HG02610 (cell line): ENCODE data around the gene ABCB8.
"Not testable (repeated sequence)": the region's sequence is repeated elsewhere in the genome, so short reads cannot be mapped to it uniquely, and the experiment has no call there.

Experiments
- ATAC-seq: cut with Tn5 transposase; IDR thresholded peaks from one replicate; pipeline ENCODE4 v1.9.1; 2021; ENCODE audit warnings: mild to moderate bottlenecking, moderate library complexity; ENCODE audit not compliant: unreplicated experiment

ABCB8 gene

DNA sequence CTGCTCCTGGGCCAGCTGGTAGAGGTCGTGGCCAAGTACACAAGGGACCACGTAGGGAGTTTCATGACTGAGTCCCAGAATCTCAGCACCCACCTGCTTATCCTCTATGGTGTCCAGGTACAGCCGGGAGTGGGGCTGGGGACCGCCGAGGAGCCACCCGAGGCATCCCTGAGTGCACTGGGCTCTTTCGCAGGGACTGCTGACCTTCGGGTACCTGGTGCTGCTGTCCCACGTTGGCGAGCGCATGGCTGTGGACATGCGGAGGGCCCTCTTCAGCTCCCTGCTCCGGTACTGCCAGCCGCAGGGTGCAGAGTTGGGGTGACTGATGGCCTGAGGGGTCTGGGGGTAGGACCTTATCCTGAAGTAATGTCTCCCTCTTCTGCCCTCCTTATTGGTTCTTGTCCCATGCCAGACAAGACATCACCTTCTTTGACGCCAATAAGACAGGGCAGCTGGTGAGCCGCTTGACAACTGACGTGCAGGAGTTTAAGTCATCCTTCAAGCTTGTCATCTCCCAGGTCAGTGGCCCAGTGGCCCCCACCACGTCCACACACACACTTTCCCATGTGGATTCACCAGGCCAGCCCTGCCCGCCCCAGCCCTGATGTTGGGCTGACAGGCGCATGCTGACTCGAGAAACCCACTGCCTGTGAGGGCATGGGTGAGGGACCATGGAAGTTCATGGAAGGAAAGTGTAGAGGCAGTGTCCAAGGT is 6.2 kb downstream of the ABCB8 start:
- no peak for ATAC-seq

- no peak for ATAC-seq
Measured at GRCh38 chr7:151035026-151035717, 6.9 kb downstream of the ABCB8 start.

DNA sequence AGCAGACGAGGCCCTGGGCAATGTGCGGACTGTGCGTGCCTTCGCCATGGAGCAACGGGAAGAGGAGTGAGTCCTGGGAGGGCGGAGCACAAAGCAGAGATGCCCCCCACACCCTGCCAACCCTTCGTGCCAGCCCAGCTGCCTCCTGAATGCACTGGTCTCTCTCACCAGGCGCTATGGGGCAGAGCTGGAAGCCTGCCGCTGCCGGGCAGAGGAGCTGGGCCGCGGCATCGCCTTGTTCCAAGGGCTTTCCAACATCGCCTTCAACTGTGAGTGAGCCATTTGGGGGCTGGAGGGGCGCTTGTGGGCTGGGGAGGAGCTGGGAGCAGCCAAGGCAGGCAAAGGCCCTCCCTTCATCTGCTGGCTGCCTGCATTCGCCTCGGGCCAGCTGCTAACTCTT is 7.7 kb downstream of the ABCB8 start:
- ATAC-seq, result no peak

DNA sequence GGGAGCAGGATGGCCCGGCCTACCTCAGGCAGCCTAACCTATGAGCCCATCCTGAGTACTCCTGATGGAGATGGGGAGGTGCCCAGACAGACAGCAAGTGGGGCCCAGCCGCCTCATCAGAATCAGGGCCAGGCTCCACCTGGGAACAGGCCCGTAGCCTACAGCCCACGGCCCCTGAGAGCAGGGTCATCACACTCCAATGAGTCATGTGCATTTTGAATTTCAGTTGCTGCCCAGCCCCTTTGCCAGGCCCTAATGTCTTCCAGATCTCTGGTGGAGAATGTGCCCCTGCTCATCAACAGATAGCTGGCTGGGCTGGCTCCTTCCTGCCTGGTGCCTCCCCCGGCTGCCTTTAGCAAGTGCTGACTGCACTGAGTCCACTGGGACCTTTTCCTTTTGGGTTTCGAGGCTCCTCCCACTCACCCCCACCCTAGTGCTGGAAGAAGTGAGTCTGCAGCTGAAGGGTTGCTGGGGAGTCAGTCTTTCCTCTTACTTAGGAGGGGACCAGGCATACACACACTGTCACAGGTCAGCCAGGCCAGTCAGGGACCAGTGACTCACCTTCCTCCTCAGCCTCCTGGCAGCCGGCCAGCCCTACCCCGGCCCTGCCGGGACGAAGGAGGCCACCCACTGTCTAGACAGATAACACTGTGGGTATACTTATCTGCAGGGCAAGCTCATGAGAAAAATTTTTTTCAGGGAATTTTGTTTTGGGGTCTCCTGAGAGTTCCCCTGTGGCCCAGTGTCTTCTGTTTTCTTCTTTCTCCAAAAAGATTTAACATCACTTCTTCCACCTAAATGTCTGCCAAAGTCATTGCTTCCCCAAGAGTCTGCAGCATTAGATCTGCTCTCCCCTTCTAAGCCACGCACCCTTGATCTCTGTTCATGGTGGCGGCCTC is 10.9 kb downstream of the ABCB8 start:
- ATAC-seq, result no peak

DNA sequence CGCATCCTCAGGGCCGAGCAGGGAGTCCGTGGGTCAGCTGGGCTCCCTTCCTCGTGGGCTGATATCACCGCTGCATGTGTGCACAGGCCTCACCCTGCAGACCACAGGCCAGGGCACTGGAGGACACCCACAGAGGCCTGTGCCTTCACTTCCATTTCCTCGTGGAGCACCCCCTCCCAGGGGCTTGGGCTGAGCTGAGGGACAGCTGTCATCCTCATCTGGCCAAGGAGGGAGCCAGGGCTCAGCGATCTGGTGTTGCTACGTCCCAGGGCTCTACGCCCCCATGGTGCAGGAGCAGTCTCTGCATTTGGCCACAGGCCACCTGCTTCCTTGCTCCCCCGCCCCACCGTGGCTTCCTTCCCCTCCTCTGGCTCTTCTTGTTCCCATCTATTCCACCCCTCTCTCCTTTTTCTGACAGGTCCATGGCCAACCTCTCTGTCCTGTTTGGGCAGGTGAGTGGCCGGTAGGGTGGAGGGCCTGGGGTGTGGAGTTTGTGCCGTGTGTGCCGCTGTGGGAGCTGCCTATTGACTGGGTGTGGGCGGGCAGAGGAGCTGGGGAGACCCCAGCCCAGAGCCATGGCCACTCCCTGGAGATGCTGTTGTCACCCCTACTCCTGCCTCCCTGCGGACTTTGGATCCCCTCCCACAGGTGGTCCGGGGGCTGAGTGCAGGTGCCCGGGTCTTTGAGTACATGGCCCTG is 11.7 kb downstream of the ABCB8 start:
- ATAC-seq, result no peak

- no peak for ATAC-seq
Measured at GRCh38 chr7:151040616-151041375, 12.5 kb downstream of the ABCB8 start.

- not testable (repeated sequence) for ATAC-seq
Measured at GRCh38 chr7:151043449-151043848, 15.2 kb downstream of the ABCB8 start.

- no peak for ATAC-seq
Measured at GRCh38 chr7:151043959-151044358, 15.7 kb downstream of the ABCB8 start.

DNA sequence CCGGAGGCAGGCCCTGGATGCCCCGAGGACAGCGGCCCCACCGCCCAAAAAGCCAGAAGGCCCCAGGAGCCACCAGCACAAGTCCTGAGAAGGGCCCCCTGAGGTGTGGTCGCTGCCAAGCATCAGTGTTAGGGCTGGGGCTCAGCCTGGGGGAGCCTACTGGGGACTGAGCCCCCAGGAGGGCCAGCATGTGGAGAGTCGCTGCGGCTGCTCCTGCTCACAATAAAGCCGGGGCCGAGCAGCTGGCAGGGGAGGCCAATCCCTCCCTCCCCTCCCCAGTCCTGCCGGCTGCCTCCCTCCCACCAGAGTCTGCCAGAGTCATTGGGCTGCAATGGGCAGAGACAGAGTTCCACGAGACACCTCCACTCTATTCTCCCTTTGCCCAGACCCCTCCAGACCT is 17.0 kb downstream of the ABCB8 start:
- ATAC-seq, result no peak

DNA sequence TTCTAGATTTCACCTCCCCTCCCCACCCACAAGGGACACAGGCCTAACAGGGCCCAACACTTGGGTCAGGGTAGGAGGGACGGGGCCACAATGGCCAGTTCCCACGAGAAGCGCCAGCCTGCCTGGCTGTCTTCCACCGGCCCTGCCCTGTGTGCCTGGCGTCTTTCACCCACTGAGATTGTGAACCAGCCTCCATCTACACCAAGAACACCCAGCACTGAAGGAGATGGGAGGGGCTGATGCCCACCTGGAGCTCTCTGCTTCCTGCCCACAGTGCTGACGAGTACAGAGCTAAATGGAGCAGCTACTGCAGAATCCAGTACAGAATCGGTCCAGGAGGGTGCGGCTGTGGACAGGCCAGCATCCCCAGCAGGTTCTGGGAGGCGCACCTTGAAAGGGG is 17.7 kb downstream of the ABCB8 start:
- no peak for ATAC-seq

DNA sequence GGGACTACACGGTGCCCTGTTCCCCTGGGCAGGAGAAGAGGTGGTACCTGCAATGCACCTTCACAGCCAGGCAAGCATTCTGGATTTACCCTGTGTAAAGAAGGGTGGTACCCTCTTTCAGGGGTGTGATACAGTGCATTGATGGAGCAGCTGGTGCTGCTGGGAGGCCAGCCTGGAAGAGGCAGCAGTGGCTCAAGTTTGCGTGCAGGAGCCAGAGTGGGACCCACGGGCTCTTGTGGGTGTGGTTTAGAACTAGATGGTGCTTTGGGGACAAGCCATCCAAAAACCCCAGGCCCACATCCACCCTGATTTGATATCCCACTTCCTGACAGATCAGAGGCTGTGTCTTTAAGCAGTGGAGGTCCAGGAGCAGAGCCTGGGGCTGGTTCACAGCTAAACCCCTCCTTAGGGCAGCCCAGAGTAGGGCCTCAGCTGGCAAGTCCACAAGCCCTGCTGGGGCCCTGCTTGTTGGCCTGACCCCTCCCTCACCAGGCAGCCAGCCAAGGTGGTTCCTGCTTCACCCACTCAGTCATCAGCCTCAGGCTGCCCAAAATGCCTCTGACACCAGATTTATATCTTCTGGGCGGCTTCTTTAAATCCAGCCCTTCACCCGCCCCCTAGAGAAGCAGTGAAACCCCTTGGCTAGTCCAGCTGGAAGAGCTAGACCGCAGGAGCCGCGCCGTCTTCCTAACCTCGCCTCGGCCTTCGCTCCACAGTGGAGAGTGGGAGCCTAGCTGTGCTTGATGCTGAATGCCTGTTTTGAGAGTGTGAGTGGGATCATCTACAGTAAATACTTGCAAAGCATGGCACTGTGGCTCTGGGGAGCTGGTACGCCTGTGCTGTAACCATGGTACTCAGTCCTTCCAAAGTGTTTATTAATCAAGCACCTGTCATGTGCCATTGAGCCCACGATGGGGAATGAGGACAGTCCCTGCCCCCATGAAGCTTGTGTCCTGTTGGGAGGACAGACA is 18.6 kb downstream of the ABCB8 start:
- no peak for ATAC-seq

GRCh38 chr7:151047976-151048815 is 19.9 kb downstream of the ABCB8 start, which contains the start of gene ASIC3:
Gene ASIC3, plus strand, starts transcription at chr7:151048531. Its CDS starts 355 bp downstream, at chr7:151048886.
- ATAC-seq, result no peak

DNA sequence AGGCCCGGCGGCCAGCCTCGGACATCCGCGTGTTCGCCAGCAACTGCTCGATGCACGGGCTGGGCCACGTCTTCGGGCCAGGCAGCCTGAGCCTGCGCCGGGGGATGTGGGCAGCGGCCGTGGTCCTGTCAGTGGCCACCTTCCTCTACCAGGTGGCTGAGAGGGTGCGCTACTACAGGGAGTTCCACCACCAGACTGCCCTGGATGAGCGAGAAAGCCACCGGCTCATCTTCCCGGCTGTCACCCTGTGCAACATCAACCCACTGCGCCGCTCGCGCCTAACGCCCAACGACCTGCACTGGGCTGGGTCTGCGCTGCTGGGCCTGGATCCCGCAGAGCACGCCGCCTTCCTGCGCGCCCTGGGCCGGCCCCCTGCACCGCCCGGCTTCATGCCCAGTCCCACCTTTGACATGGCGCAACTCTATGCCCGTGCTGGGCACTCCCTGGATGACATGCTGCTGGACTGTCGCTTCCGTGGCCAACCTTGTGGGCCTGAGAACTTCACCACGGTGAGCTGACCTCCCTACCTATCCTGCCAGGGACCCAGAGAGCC is 20.7 kb downstream of the ABCB8 start:
- ATAC-seq, result no peak

- ATAC-seq, result no peak
Measured at GRCh38 chr7:151051108-151051507, 22.9 kb downstream of the ABCB8 start.

DNA sequence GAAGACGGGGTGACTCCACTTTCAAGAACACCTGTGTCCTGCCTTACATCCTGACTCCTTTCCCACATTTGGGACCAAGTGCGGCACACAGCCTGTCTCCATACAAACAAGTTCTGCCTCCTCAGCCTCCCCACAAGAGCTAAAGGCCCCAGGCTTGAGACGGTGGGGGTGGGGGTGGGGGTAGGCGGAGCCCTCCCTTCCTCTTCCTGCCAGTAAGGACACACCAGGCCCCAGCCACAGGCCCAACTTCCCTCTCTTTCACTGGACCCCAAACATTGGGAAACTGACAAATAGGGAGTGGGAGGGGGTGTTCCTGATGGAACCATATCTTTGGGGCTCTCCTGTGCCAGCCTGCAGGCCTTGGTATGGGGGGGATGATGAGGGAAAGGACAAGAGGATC is 24.8 kb downstream of the ABCB8 start:
- ATAC-seq, result no peak

- no peak for ATAC-seq
Measured at GRCh38 chr7:151053751-151054150, 25.5 kb downstream of the ABCB8 start.

- ATAC-seq, result no peak
Measured at GRCh38 chr7:151056283-151056665, 28.0 kb downstream of the ABCB8 start.
